DMS53 treated with DMSO at 0.1 percent for 48 hours (cell line): Measurements from ENCODE around the gene ZFP1.

Source experiments
- DNase-seq: peaks from one replicate; lab custom pipeline; 2025; ENCODE audit not compliant: unreplicated experiment; lab: John Stamatoyannopoulos, UW

Gene ZFP1

GRCh38 chr16:75147968-75148310 is 385 bp upstream of the ZFP1 start:
- no peak for DNase-seq

DNA sequence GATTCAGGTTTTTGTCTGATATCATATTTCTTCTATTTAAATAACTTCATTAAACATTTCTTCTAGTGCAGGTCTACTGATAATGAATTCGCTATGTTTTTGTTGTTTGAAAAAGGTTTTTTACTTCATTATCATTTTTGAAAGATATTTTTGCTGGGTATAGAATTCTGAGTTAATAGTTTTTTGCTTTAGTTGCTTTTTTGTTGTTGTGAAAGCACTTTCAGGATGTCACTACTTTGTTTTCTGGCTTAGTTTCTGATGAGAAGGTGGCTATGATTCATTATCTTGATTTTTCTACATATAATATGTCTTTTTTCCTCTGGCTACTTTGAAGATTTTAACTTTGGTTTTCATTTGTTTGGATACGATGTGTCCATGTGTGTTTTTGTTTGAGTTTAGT is 3.5 kb downstream of the ZFP1 start:
- DNase-seq = no peak

DNA sequence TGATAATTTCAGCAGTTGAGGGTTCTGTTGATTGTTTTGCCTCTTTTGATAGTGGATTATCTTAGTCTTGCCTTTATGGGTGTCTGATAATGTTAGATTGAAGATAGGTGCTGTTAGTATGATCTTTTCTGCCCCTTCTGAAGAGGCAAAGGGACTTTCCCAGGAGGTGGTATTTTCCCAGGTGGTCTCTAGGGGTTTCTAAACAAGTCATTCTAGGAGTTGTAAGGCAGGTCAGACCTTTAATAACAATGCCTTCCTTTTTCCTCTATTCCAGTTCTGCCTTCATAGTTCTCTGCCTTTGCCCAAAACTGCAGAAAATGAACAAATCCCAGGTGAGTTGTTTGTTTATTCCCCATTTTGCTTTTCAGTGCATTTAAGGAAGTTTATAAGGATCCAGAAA is 4.3 kb downstream of the ZFP1 start:
- DNase-seq = no peak

DNA sequence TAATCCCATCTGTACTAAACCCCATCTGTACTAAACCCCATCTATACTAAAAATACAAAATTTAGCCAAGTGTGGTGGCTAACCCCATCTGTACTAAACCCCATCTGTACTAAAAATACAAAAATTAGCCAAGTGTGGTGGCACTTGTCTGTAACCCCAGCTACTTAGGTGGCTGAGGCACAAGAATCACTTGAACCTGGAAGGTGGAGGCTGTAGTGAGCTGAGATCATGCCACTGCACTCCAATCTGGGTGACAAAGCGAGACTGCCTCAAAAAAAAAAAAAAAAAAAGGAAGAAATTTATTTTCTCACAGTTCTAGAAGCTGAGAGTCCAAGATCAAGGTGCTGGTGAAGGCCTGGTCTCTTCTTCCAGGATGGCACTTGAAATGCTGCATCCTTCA is 12.1 kb downstream of the ZFP1 start:
- no peak for DNase-seq

GRCh38 chr16:75169899-75170405 is 21.6 kb downstream of the ZFP1 start:
- no peak for DNase-seq

GRCh38 chr16:75172578-75172977 is 24.3 kb downstream of the ZFP1 start:
- DNase-seq = no peak

GRCh38 chr16:75175074-75175473 is 26.8 kb downstream of the ZFP1 start:
- DNase-seq = no peak

DNA sequence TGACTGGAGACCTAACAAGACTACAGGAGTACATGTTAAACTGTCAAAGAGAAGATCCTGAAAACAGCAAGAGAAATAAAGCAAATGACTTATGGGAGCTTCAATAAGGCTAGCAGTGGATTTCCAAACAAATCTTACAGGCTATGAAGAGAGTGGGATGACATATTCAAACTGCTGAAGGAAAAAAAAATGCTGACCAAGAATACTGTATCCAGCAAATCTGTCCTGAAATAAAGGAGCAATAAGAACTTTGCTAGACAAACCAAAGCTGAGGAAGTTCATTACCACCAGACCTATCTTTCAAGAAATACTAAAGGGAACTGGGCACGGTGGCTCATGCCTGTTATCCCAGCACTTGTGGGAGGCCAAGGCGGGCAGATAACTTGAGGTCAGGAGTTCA is 28.6 kb downstream of the ZFP1 start:
- no peak for DNase-seq

DNA sequence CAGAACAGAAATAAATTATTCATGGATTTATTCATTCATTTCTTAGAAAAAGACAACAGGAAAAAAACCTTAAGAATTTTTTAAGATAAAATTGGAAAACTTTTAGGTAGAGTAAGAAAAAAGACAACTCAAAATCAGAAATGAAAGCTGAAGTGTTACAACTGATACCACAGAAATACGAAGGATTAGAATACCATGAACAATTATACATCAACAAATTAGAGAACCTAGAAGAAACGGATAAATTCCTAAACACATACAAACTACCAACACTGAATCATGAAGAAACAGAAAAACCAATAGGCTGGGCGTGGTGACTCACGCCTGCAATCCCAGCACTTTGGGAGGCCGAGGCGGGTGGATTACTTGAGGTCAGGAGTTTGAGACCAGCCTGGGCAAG is 30.9 kb downstream of the ZFP1 start:
- DNase-seq = no peak

DNA sequence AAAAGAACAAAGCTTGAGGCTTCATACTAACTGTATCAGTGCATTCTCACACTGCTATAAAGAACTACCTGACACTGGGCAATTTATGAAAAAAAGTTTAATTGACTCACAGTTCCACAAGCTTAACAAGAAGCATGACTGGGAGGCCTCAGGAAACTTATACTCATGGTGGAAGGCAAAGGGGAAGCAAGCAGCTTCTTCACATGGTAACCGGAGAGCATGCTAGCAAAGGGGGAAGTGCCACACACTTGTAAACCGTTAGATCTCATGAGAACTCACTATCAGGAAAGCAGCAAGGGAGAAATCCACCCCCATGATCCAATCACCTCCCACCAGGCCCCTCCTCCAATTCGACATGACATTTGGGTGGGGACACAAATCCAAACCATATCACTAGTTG is 33.3 kb downstream of the ZFP1 start:
- DNase-seq = no peak

DNA sequence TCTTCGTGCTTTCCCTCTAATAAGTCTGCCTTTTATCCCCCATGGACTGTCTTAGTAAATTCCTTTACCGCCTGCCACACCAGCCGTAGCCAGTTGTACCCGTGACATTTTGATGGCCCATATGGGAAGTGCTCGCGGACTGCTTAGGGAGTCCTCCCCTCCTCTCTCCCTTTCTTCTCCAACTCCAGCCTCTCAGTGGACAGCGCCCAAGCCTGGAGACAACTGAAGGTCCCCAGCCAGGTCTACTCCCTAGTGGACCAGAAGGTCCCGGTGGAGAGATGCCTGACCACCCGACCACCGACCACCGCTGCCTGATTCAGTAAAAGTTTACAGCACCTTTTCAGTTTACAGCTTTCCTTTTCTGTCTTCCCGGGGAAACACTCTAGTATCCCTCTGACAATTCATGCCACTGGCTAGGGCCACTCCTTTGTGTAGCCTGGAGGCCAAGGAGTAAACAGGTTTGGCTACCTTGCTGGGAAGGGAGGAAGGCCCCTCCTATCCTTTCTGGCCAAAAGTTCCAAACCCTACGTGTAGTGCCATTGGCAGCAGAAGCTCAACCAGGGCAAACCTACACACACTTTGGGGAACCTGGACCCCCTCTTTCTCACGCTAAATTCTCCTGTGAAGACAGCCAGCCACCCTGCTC is 40.6 kb downstream of the ZFP1 start:
- DNase-seq = no peak

DNA sequence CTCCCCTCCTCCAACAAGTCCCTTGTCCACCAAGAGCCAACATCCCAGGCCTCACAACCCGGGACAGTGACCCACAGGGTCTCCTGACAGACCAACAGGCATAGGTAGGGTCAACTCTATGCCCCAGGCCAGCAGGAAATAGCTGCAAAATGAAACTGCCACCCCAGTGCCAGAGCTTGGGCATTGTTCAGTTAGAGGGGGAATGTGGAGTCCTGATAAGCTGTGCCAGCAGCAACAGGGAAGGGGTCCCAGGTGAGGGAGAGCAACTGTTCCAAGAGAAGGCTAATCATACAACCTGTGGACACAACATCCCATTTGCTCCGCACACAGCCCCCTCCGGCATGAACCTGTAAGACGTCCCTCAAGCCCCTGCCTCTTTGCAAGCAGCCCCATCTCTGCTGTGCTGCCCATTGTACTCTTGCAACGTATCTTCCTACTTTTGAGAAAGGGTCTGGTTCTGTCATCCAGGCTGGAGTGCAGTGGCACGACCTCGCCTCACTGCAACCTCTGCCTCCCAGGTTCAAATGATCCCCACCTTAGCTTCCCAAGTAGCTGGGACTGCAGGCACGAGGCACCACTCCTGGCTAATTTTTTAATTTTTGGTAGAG is 41.4 kb downstream of the ZFP1 start:
- DNase-seq = no peak

GRCh38 chr16:75192606-75193264 is 44.4 kb downstream of the ZFP1 start:
- no peak for DNase-seq

GRCh38 chr16:75193265-75193650 is 44.9 kb downstream of the ZFP1 start:
- DNase-seq = no peak

- DNase-seq = no peak
Observed at GRCh38 chr16:75193730-75194444, 45.6 kb downstream of the ZFP1 start.

- DNase-seq = no peak
Observed at GRCh38 chr16:75195811-75196790, 47.8 kb downstream of the ZFP1 start.

DNA sequence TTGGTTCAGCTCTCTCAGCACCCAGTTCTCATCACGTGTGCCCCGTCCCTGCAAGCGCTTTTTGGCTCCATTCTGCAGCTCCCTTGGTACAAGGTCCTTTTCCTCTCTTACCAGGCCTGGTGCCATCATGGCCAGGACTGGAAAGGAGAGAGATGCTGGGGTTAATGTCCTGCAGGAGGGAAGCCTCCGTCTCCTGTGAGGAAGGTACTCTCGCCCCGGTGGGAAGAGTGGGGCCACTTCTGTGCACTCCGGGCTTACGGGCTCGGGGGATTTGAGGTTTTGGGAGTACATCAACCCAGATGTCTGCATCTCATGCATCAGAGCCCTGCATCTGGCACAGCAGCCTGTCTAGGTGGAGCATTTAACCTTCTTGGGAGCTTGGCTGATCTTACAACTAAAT is 48.5 kb downstream of the ZFP1 start:
- DNase-seq = no peak

DNA sequence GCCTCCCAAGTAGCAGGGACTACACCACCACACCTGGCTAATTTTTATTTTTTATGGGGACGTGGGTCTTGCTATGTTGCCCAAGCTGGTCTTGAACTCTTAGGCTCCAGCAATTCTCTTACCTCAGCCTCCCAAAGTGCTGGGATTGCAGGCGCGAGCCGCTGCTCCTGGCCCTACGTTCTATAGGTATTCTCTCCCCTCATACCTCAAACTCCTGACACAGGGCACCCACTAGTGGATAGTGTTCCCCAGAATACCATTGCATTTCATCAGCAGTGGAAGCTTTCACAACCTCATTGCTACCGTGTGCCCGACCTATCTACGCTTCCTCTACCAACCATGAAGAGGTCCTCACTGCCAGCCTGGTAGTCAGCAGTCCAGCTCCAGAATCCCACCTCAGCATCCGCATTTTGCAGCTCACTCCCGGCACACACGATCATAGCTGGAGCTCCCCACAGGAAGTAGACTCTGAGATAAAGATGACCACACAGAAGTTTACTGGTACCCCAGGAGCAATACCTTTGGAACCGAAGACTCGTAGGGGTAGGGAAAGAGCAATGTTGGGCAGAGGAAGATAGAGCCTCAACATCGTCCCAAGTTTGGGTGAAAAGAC is 49.3 kb downstream of the ZFP1 start:
- no peak for DNase-seq

DNA sequence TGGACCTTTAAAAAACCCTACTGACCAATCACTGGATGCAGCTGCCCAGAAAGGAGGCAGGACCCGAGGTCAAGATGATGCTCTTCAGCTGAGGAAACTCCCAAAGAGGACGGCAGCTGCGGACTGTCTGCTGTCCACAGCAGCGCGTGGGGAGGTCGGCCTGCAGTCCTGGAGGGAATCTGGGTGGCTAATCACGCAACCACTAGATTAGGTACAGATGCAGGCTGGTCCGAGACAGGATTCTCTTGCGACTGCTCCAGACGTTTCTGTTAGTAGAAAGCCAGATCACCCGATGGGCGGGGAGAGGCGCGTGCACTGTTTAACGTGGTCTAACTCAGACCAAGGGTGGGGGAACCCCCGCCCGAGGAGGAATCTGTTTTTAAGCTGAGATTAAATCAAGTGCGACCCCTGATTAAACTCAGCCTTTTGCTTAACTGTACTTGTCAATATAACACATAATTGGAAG is 49.8 kb downstream of the ZFP1 start:
- DNase-seq = no peak

DNA sequence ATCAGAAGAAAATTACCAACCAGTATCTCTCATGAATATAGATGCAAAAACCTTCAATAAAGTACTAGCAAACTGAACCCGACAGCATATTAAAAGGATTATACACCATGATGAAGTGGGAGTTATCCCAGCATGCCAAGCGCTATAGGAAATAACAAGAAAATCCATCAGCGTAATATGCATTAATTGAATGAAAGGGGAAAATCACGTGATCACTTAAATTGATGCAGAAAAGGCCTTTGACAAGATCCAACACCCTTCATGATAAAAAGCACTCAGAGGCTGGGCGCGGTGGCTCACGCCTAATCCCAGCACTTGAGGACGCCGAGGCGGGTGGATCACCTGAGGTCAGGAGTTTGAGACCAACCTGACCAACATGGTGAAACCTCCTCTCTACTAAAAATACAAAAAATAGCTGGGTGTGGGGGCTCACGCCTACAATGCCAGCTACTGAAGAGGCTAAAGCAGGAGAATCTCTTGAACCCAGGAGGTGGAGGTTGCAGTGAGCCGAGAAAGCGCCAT is 53.8 kb downstream of the ZFP1 start:
- DNase-seq = no peak
